NCI-H526 (cell line): ENCODE results near the gene PLBD1.
A peak's percentile ranks its signal among the peaks of the same experiment; 100 is the strongest.

Source experiments
- DNase-seq, 2 experiments: peaks; one replicate each; lab custom pipeline; 2025; lab: John Stamatoyannopoulos, UW

The PLBD1 gene

DNA sequence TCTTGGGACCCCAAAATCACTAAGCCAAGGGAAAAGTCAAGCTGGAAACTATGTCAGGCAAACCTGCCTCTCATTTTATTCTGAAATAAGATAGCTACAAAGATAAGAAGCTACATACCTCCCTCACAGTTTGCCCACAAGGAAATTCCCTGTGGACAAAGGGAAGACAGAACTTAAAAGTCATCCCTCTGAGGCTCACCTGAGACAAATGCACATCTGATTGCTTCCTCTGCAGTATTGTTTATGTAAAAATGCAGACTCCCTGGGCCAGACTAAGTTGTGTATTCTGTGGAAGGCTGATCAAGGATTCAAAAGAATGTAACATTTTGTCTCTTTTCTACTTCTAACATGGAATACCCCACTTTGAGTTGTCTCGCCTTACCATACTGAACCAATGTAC, 2.5 kb upstream of the PLBD1 start:
- DNase-seq: no peak

GRCh38 chr12:14564336-14564959, 3.2 kb downstream of the PLBD1 start:
- no peak for DNase-seq

- no peak for DNase-seq
Observed at GRCh38 chr12:14563046-14563445, 4.6 kb downstream of the PLBD1 start.

DNA sequence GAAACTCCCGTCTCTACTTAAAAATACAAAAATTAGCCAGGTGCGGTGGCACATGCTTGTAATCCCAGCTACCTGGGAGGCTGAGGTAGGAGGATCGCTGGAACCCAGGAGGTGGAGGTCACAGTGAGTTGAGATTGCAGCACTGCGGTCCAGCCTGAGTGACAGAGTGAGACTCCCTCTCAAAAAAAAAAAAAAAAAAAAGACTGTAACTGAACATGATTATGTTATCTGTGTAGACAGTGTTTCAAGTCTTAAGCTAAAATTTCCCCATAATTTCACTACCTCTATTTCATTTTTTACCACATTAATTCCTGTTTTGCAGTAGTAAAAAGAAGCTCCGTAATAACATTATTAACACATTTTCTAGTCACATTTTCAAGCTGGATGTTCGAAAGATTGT, 5.4 kb downstream of the PLBD1 start:
- no peak for DNase-seq

GRCh38 chr12:14561677-14562238, 5.9 kb downstream of the PLBD1 start:
- no peak for DNase-seq

DNA sequence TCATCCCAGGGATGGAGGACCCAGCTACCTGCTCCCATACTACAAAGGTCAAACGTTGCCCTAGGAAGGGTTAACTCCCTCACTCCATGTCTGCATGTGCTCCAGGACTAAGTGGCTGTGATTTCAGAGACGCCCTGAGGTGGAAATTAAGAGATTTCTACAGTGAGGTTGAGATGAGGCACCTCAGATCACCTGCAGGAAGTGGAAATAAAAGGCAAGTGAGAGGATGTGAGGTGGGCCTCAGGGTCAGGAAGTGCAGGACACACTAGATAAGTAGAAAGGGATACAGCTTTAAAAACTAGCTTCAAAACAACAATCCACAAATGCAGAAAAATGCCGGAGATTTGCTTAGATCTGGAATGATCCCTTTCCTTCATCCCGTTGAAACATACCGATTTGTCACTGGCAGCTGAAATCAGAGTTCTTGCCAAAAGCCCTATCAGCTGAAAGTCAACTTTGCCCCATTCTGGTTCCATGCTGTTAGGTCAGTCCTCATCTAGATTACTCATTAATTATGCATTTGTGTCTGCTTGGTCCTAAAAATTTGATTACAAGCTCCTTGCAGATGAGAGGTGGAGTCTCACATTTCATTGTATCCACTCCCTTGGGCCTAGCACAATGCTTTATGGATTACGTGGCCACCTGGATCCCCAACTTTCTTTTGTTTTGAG, 6.6 kb downstream of the PLBD1 start:
- no peak for DNase-seq

DNA sequence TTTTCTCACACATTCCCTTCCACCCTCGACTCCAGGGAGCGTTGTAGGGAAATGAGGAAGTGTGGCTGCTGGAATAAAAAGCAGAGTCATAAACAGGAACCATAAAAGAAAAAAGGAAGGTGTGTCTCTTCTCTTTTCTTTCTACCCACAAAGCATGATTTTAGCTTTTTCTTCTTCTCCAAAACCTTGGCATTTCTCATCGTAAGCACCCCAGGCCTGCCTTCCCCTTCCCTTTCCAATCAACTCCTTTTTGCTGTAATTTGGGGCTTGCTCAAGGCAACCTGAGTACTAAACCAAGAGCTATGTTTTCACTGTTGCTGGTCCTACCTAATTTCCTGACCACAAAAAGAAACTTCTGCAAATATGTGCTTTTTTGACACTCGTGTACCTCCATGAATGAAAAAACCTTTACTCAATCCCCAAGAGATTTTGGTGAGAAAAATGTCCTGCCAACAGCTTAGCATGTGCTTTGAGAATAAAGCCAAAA, 9.2 kb downstream of the PLBD1 start:
- no peak for DNase-seq

GRCh38 chr12:14557966-14558365, 9.7 kb downstream of the PLBD1 start:
- no peak for DNase-seq

DNA sequence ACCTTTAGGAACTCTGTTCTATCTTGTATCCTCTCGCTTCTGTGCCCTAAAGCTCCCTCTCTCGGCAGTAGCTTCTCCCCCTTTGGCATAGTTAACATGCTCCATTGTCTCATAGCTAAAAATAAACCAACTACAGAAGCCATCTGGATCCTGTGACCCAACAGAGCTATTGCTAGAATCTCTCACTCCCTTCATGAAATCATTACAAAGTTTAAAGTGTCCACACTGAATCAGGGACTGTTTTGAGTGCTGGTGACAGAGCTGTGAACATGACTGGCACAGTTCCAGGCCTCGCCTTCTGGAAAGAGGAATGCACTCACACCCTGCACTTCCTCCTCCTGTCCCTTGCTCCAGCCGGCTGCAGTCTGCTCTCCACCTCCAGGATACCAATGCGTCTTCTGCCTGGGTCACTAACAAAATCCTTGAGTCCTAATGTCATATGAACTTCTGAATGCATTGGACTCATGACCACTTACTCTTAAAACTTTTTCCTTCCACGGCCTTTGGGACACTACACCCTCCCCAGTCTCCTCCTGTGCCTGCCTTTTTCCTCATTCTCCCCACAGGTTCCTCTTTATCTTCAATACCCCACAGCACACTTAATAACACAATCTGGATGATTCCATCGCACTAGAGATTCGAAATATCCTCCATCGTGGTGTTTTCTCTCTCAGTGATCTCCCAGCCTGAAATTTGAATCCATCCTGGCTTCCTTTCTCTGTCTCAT, 13.2 kb downstream of the PLBD1 start:
- DNase-seq: no peak

GRCh38 chr12:14548609-14549008, 19.1 kb downstream of the PLBD1 start:
- DNase-seq: no peak

GRCh38 chr12:14547571-14547970, 20.1 kb downstream of the PLBD1 start:
- no peak for DNase-seq

GRCh38 chr12:14545144-14546124, 22.2 kb downstream of the PLBD1 start:
- no peak for DNase-seq

DNA sequence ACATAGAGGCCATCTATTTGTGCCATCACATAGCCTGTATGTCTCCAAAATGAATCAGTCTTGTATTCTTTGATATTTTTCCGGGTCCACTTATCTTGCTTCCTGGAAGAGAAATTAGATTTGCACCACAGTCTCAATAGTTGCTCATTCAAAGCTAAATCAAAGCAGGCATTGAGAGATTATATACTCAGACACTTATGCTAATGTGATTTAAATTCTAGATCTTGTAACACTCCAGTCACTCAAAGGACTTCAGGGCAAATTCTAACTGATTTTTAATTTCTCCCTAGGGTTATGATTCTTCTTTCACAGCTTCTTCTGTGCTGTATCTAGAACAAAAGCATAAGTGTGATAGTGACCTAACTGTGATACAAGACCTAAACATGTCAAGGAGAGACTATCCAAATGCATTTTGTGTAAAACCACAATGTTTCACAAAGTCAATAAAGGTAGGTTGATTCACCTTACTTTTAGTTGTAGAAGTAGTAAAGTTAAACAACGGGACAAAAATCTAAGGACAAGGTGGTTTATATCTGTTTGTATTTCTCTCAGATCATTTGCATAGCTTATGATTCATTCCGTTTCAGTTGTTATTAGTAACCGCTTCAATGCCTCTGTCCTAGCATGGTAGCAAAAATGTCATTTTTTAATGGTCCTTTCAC, 26.8 kb downstream of the PLBD1 start:
- peak; percentile 32 to 39 for DNase-seq

- DNase-seq: no peak
Observed at GRCh38 chr12:14537088-14537487, 30.6 kb downstream of the PLBD1 start.

GRCh38 chr12:14532152-14532551, 35.5 kb downstream of the PLBD1 start:
- no peak for DNase-seq

DNA sequence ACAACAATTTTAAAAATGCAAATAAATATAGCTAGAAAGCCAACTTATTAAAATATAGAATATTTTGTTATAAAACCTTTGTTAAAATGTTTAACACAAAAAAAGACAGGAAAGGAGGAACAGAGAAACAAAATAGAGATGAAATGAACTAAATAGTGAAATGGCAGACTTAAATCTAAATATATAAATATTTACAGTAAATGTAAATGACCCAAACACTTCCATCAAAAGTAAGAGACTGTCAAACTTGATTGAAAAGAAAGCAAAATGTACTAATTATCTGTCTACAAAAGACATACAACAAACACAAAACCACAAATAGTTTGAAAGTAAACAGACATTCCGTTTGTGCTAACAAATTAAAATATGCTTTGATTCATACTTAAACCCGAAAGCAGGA, 41.7 kb downstream of the PLBD1 start:
- DNase-seq: no peak

GRCh38 chr12:14521822-14522221, 45.9 kb downstream of the PLBD1 start:
- no peak for DNase-seq

DNA sequence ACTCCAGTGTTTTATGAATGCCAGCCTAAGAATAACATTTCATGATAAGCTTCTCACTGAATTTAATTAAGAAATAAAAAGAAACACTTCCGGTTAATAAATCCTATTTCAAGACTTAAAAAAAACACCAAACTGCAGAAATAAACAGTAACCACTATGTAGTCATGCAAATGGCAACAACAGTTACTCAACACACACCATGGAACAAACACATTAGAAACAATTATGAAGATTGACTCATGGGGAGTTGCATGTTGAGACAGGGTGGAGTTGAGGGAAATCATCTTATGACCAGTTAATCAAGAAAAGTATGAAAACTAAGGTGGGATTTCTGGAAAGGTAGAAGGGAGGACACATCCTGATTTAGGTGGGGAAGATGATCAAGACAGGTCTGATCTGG, 52.7 kb downstream of the PLBD1 start:
- no peak for DNase-seq

- DNase-seq: peak; percentile 93 to 95
Observed at GRCh38 chr12:14514154-14514842, 53.4 kb downstream of the PLBD1 start.

- no peak for DNase-seq
Observed at GRCh38 chr12:14510574-14510973, 57.1 kb downstream of the PLBD1 start.
